Transverse colon (tissue), 4 donors: ENCODE data around the gene SNU13.

Source experiments
- CTCF ChIP-seq, 5 experiments: fragments of 200-600 bp in 3 of 5; fragments of 450-650 bp in 2 of 5; sonication (generic) in 3 of 5; IDR thresholded peaks; 1 replicate in 2 of 5; 2 replicates in 3 of 5; pipeline ENCODE4 v1.5.1; 2016 to 2017; ENCODE audit warnings: antibody characterized with exemption in 5 of 5, inconsistent platforms in 3 of 5, mild to moderate bottlenecking in 2 of 5, moderate library complexity in 1 of 5
- POLR2A ChIP-seq: fragments of 450-650 bp; IDR thresholded peaks from one replicate; pipeline ENCODE4 v1.6.1; 2016; ENCODE audit warnings: antibody characterized with exemption, mild to moderate bottlenecking, moderate library complexity
- POLR2AphosphoS5 ChIP-seq, 3 donors: sonication (generic); formaldehyde crosslinking; IDR thresholded peaks; one replicate each; pipeline ENCODE4 v1.6.1; 2016; ENCODE audit warnings: antibody characterized with exemption in 3 of 3

- TF ChIP-seq POLR2A, result no peak
- no peak for TF ChIP-seq POLR2AphosphoS5 (IDR thresholded peaks at IDR 0.05)
- TF ChIP-seq CTCF (IDR thresholded peaks at IDR 0.05), result no peak
Measured at GRCh38 chr22:41668971-41669911, 19.4 kb downstream of the SNU13 start.
